GM12874 (cell line): Measurements from ENCODE around the gene STAM.

Experiments
- TF ChIP-seq, protein P1 (sequence below): IDR thresholded peaks from 2 replicates; pipeline ENCODE4 v1.5.1; 2011; ENCODE audit warnings: low read depth, mild to moderate bottlenecking, control low read depth, low read length, moderate library complexity; ENCODE audit not compliant: insufficient read depth

The STAM gene

GRCh38 chr10:17682236-17682946, 38.4 kb downstream of the STAM start:
- TF ChIP-seq, protein P1, sequence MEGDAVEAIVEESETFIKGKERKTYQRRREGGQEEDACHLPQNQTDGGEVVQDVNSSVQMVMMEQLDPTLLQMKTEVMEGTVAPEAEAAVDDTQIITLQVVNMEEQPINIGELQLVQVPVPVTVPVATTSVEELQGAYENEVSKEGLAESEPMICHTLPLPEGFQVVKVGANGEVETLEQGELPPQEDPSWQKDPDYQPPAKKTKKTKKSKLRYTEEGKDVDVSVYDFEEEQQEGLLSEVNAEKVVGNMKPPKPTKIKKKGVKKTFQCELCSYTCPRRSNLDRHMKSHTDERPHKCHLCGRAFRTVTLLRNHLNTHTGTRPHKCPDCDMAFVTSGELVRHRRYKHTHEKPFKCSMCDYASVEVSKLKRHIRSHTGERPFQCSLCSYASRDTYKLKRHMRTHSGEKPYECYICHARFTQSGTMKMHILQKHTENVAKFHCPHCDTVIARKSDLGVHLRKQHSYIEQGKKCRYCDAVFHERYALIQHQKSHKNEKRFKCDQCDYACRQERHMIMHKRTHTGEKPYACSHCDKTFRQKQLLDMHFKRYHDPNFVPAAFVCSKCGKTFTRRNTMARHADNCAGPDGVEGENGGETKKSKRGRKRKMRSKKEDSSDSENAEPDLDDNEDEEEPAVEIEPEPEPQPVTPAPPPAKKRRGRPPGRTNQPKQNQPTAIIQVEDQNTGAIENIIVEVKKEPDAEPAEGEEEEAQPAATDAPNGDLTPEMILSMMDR, result no peak

DNA sequence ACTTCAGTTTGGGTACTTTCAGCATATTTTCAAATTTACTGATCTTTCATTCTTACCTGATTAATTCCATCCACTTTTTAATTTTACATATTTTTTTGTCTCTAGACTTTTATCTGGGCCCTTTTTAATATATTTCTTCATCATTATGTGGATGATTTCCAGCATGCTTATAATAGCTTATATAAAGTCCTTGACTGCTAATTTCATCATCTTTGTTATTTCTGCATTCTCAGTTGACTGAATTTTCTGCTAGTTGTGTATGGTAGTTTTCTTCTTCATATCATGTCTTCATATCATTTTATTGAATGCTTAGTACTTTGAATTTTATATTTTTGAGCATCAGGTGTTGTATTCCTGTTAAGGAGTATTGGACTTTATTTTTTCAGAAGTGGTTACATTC, 39.6 kb downstream of the STAM start:
- TF ChIP-seq, protein P1, result no peak

DNA sequence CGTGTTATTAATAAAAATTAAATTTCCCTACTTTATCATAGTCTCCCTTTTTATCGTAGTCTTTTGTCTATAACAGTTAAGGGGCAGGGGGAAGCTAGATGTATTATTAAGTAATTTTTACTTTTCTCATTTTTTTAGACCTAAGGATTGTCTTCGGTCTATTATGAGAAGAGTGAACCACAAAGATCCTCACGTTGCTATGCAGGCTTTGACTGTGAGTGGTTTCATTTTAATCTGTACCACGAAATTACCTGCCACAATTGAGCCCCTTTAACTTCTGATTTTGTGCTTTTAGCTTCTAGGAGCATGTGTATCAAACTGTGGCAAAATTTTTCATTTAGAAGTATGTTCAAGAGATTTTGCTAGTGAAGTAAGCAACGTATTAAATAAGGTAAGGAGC, 40.6 kb downstream of the STAM start:
- TF ChIP-seq, protein P1, result no peak

GRCh38 chr10:17685233-17685840, 41.4 kb downstream of the STAM start:
- TF ChIP-seq, protein P1, result no peak

DNA sequence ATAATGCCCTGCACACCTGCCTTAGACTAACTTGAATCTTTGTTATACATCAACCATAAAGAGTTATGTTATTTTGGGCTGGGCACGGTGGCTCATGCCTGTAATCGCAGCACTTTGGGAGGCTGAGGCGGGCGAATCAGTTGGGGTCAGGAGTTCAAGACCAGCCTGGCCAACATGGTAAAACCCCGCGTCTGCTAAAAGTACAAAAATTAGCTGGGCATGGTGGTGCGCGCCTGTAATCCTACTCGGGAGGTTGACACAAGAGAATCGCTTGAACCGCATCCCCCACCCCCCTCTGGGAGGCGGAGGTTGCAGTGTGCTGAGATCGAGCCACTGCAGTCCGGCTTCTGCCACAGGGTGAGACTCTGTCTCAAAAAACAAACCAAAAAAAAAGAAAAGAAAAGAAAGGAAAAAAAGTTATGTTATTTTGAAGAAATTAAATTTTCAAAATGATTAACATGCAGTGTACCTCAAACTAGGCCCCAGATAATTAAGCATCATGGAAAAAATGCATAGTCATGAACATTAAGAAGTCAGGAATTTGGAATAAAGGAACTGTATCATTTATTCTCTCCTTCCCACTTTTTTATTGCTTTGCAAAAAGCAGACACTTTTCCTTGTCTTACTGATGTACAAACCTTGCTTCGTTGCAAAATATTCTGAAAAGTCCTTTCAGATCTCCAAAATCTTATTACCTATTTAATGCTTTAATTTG, 43.3 kb downstream of the STAM start:
- TF ChIP-seq, protein P1, result no peak

GRCh38 chr10:17689137-17689536, 45.2 kb downstream of the STAM start:
- TF ChIP-seq, protein P1, result no peak

- TF ChIP-seq, protein P1, result no peak
Observed at GRCh38 chr10:17693009-17693408, 49.1 kb downstream of the STAM start.
